K562 (cell line): ENCODE results near the gene LRRTM4. TPM values are rescaled to one million over a fixed set of nuclear protein-coding genes. Genes with fewer than 3 reads are reported as not detected.

Experiments used
- ATAC-seq: fragments of 200-7000 bp; cut with Tn5 transposase; 3 replicates; pipeline ENCODE4 v1.9.1; 2020; ENCODE audit warnings: moderate library complexity
- BruUV-seq: library from RNA; stranded (reverse); fragments of 400-500 nt; replicated peaks from 2 replicates; lab custom pipeline; 2021; lab: Mats Ljungman, UMichigan
- CTCF ChIA-PET: fragments of 300-600 bp; formaldehyde crosslinking; extraction: SDS; loops from one replicate; lab custom pipeline; 2021; ENCODE audit warnings: low intra/inter-chr PET ratio; lab: Yijun Ruan, JAX
- POLR2A ChIA-PET: fragments of 300-600, 350-650 bp; sonication (Branson Sonifier 250); formaldehyde crosslinking; extraction: SDS; loops from one replicate; lab custom pipeline; 2021; ENCODE audit warnings: antibody characterized with exemption, inconsistent platforms; lab: Yijun Ruan, JAX
- DNase-seq, 4 experiments: peaks; one replicate each; pipeline versions ENCODE4 v3.0.0 to v3.0.0-alpha.2; 2011 to 2018; ENCODE audit warnings: low spot score in 3 of 4, mixed read lengths in 3 of 4; ENCODE audit errors: extremely low read depth in 1 of 4
- FAIRE-seq: peaks from 2 replicates; lab custom pipeline; 2011; peaks lifted over from hg19 to GRCh38; lab: Jason Lieb, UNC
- H2AFZ ChIP-seq: 2 replicates; pipeline ENCODE4 v1.6.0; 2011; ENCODE audit warnings: low read depth, low read length, control low read depth, inconsistent platforms
- H3K27ac ChIP-seq: fragments of 200-600 bp; 3 replicates; pipeline ENCODE4 v1.8.0; 2011; ENCODE audit warnings: low read depth, mild to moderate bottlenecking, control low read depth, inconsistent platforms, low read length, moderate library complexity, mixed read lengths; ENCODE audit errors: extremely low read depth
- H3K27me3 ChIP-seq, 2 experiments: fragments of 300-600 bp in 1 of 2; 2 replicates in 1 of 2; 3 replicates in 1 of 2; pipeline versions ENCODE4 v1.6.0 to v1.8.0; 2011; ENCODE audit warnings: inconsistent platforms in 2 of 2, low read length in 2 of 2, mild to moderate bottlenecking in 1 of 2, mixed read lengths in 1 of 2, moderate library complexity in 1 of 2; ENCODE audit not compliant: control insufficient read depth in 2 of 2, insufficient read depth in 2 of 2
- H3K36me3 ChIP-seq: fragments of 300-600 bp; 3 replicates; pipeline ENCODE4 v1.8.0; 2011; ENCODE audit warnings: mild to moderate bottlenecking, low read length, inconsistent platforms; ENCODE audit not compliant: control insufficient read depth, insufficient read depth
- H3K4me1 ChIP-seq, 2 experiments: fragments of 200-600 bp in 1 of 2; replicated peaks in 1 of 2; 2 replicates in 1 of 2; 3 replicates in 1 of 2; pipeline versions ENCODE4 v1.5.1 to v1.8.0; 2011; ENCODE audit warnings: inconsistent platforms in 2 of 2, low read length in 2 of 2, mild to moderate bottlenecking in 1 of 2, mixed read lengths in 1 of 2, moderate library complexity in 1 of 2; ENCODE audit not compliant: control insufficient read depth in 2 of 2, insufficient read depth in 2 of 2
- H3K4me2 ChIP-seq: 2 replicates; pipeline ENCODE4 v1.6.1; 2011; ENCODE audit warnings: low read length, control low read depth, inconsistent platforms, mixed read lengths; ENCODE audit not compliant: insufficient read depth
- H3K4me3 ChIP-seq: fragments of 200-600 bp; sonication (generic), shearing (Covaris generic); 2 replicates; pipeline ENCODE4 v1.5.1; 2016; ENCODE audit warnings: control low read depth, inconsistent platforms
- H3K79me2 ChIP-seq: fragments of 200-600 bp; 3 replicates; pipeline ENCODE4 v1.8.0; 2011; ENCODE audit warnings: low read length, inconsistent platforms; ENCODE audit not compliant: control insufficient read depth, insufficient read depth
- H3K9ac ChIP-seq, 2 experiments: 2 replicates each; pipeline versions ENCODE4 v1.6.0 to v1.6.1; 2011; ENCODE audit warnings: low read depth in 2 of 2, low read length in 2 of 2, control low read depth in 1 of 2, inconsistent platforms in 1 of 2, mild to moderate bottlenecking in 1 of 2, mixed read lengths in 1 of 2; ENCODE audit not compliant: insufficient read depth in 1 of 2
- H3K9me1 ChIP-seq: one replicate; pipeline ENCODE4 v1.6.0; 2011; ENCODE audit warnings: inconsistent platforms, mild to moderate bottlenecking, low read length, moderate library complexity; ENCODE audit not compliant: control insufficient read depth, insufficient read depth
- H3K9me3 ChIP-seq: replicated peaks from 2 replicates; pipeline ENCODE4 v1.5.1; 2011; ENCODE audit warnings: low read depth, low read length, inconsistent platforms; ENCODE audit not compliant: control insufficient read depth, insufficient read depth
- H4K20me1 ChIP-seq: replicated peaks from 2 replicates; pipeline ENCODE4 v1.6.1; 2011; ENCODE audit warnings: low read length, inconsistent platforms, mixed read lengths; ENCODE audit not compliant: control insufficient read depth, insufficient read depth
- BHLHE40 ChIP-seq: IDR thresholded peaks from 2 replicates; pipeline ENCODE4 v1.6.1; 2011; ENCODE audit warnings: low read length, improper control_type of control experiment
- CBFA2T3 ChIP-seq: fragments of 450-650 bp; IDR thresholded peaks from 2 replicates; pipeline ENCODE4 v1.6.1; 2017
- CBFB ChIP-seq: sonication (generic); formaldehyde crosslinking; IDR thresholded peaks from 2 replicates; pipeline ENCODE4 v1.4.0; 2020; ENCODE audit warnings: mild to moderate bottlenecking, missing genetic modification reagents
- CBX5 ChIP-seq: IDR thresholded peaks from 2 replicates; pipeline ENCODE4 v1.6.1; 2014; ENCODE audit warnings: low read depth, borderline replicate concordance
- EZH2 ChIP-seq: IDR thresholded peaks from 2 replicates; pipeline ENCODE4 v1.6.1; 2012; ENCODE audit warnings: low read depth, mild to moderate bottlenecking, inconsistent platforms, low read length, borderline replicate concordance
- ILF3 ChIP-seq: fragments of 450-650 bp; IDR thresholded peaks from 2 replicates; pipeline ENCODE4 v1.6.1; 2018; ENCODE audit warnings: antibody characterized with exemption, mild to moderate bottlenecking, moderate library complexity, borderline replicate concordance
- KHSRP ChIP-seq: fragments of 450-650 bp; IDR thresholded peaks from 2 replicates; pipeline ENCODE4 v1.6.1; 2017
- NR3C1 ChIP-seq: sonication (generic); formaldehyde crosslinking; IDR thresholded peaks from 2 replicates; pipeline ENCODE4 v1.8.1; 2022; ENCODE audit warnings: missing genetic modification reagents
- NR4A1 ChIP-seq, 2 experiments: fragments of 250-450 bp in 1 of 2; fragments of 450-650 bp in 1 of 2; sonication (Bioruptor Pico) in 1 of 2; IDR thresholded peaks; 2 replicates each; pipeline versions ENCODE4 v1.4.0 to v1.6.1; 2016 to 2020; ENCODE audit warnings: mild to moderate bottlenecking in 2 of 2, missing compliant biosample characterization in 1 of 2, missing genetic modification characterization in 1 of 2, moderate library complexity in 1 of 2
- SNIP1 ChIP-seq: fragments of 450-650 bp; IDR thresholded peaks from 2 replicates; pipeline ENCODE4 v1.7.1; 2017; ENCODE audit warnings: low read depth, mild to moderate bottlenecking
- SP2 ChIP-seq: IDR thresholded peaks from 2 replicates; pipeline ENCODE4 v1.6.1; 2011; ENCODE audit warnings: mild to moderate bottlenecking, low read depth, low read length, moderate library complexity; ENCODE audit not compliant: poor library complexity, severe bottlenecking; ENCODE audit errors: extremely low read depth
- ZC3H8 ChIP-seq: fragments of 450-650 bp; IDR thresholded peaks from 2 replicates; pipeline ENCODE4 v1.6.1; 2017
- ZNF311 ChIP-seq: fragments of 250-450 bp; sonication (Bioruptor Pico); IDR thresholded peaks from 2 replicates; pipeline ENCODE4 v1.4.0; 2020; ENCODE audit warnings: mild to moderate bottlenecking, moderate library complexity
- WGBS: fragments of 100-300 bp; shearing (Covaris generic); methylation state at CpG from one replicate; pipeline ENCODE4 v1.1.6; 2016; ENCODE audit warnings: low coverage, mixed read lengths; ENCODE audit not compliant: insufficient coverage; ENCODE audit errors: missing lambda C conversion rate; 5-methylcytosine and 5-hydroxymethylcytosine counted together
- in situ Hi-C: fragments of 300-500 bp; cut with MboI; formaldehyde crosslinking; loops from 4 replicates; pipeline ENCODE4 v1.15.0; 2018; ENCODE audit warnings: inconsistent platforms, mixed read lengths
- intact Hi-C: fragments of 100-400 bp; cut with micrococcal nuclease; formaldehyde crosslinking; loops from 2 replicates; pipeline ENCODE4 v1.14.2; 2022
- polyA plus RNA-seq, 8 experiments: library from polyadenylated mRNA; depleted of rRNA in 4 of 8; stranded (reverse) in 5 of 8; unstranded in 3 of 8; fragments of >200 nt; fragmentation: Nextera tagmentation in 2 of 8; fragmentation: Illumina TruSeq in 1 of 8; extraction: Ambion mirVana in 2 of 8; extraction: Trizol in 1 of 8; gene quantifications; 2 replicates each; pipeline versions ENCODE4 v1.2.1 to v1.2.3, GENCODE V29; 2011 to 2014; ENCODE audit warnings: inconsistent platforms in 1 of 8, missing spikeins in 1 of 8
- total RNA-seq, 7 experiments: library from RNA; depleted of rRNA in 6 of 7; stranded (reverse); fragments of >200 nt in 6 of 7; fragmentation: Illumina TruSeq in 2 of 7; extraction: Trizol in 2 of 7; gene quantifications; 2 replicates each; pipeline versions ENCODE4 v1.2.1 to v1.2.3, GENCODE V29; 2011 to 2021; ENCODE audit warnings: low replicate concordance in 1 of 7
- TF ChIP-seq, protein P1 (sequence below): fragments of 450-650 bp; formaldehyde crosslinking; IDR thresholded peaks from 2 replicates; pipeline ENCODE4 v1.4.0; 2020; ENCODE audit warnings: mild to moderate bottlenecking, moderate library complexity

LRRTM4 gene
- total and polyA plus RNA-seq, 9 of the 15 experiments (the other 6 are each of a cell fraction or from before 2014, with no cell fraction given), result 0.04 TPM; not detected in 6

DNA sequence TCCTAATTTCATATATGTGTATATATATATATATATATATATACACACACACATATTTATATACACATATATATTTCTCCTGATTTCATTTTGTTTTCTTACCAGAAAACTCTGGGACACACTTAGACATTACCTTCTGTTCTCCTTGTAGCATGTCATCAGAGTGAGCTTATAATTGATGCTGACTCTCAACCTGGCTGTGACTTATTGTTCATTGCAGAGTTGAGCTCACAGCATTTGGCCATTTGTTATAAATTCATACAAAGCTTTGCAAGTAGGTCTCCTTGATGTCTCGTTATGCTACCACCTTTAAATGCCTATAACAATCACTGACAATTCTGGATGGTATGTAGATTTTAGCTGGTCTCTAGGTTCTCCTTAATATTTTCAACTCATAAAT, 314.8 kb downstream of the LRRTM4 start:
- no peak for ATAC-seq
- H4K20me1 ChIP-seq, result no peaks in the 10 kb centered on the region
- 0% methylated on average over 1 of the region's 1 CpG for WGBS
- H3K4me2 ChIP-seq, result no peak overlapping the region
- POLR2A ChIA-PET, result no interaction called here
- in situ Hi-C loops, result no loop called here
- H3K36me3 ChIP-seq, result no peaks in the 10 kb centered on the region
- BruUV-seq, result no TSS peak
- no peak overlapping the region for H3K27ac ChIP-seq
- TF ChIP-seq BHLHE40, result no peak
- TF ChIP-seq, protein P1, sequence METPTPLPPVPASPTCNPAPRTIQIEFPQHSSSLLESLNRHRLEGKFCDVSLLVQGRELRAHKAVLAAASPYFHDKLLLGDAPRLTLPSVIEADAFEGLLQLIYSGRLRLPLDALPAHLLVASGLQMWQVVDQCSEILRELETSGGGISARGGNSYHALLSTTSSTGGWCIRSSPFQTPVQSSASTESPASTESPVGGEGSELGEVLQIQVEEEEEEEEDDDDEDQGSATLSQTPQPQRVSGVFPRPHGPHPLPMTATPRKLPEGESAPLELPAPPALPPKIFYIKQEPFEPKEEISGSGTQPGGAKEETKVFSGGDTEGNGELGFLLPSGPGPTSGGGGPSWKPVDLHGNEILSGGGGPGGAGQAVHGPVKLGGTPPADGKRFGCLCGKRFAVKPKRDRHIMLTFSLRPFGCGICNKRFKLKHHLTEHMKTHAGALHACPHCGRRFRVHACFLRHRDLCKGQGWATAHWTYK (CRISPR knock-in tag), result no peak
- TF ChIP-seq NR3C1 (CRISPR knock-in tag), result no peak
- TF ChIP-seq ZNF311 (CRISPR knock-in tag), result no peak
- TF ChIP-seq NR4A1 (CRISPR knock-in tag; IDR thresholded peaks at IDR 0.05), result no peak
- no peak for TF ChIP-seq NR4A1 (tag; IDR thresholded peaks at IDR 0.05)
- TF ChIP-seq KHSRP, result no peak
- no peak for TF ChIP-seq CBX5
- no peak for TF ChIP-seq EZH2
- TF ChIP-seq SNIP1, result no peak
- TF ChIP-seq ZC3H8, result no peak
- TF ChIP-seq ILF3, result no peak
- TF ChIP-seq SP2, result no peak
- TF ChIP-seq CBFB (CRISPR knock-in tag), result no peak
- TF ChIP-seq CBFA2T3, result no peak
- TF ChIP-seq, all 486 proteins: peak for 0
- Histone ChIP-seq H2AFZ (no peak overlapping the region), H3K9me1 (no peaks in the 10 kb centered on the region), H3K4me1 (no peaks in the 10 kb centered on the region), H3K79me2 (no peaks in the 10 kb centered on the region), H3K4me3 (no peak overlapping the region), H3K9me3 (no peaks in the 10 kb centered on the region), H3K9ac (no peak overlapping the region), H3K27me3 (no peaks in the 10 kb centered on the region)
- DNase-seq, result no peak
- CTCF ChIA-PET, result no interaction called here
- no peak for FAIRE-seq
- intact Hi-C loops, result no loop called here
